Erythroblast (primary cell): ENCODE measurements around the gene NKIRAS2.

Experiments
- GATA1 ChIP-seq: IDR thresholded peaks from 2 replicates; pipeline ENCODE4 v1.6.1; 2011; ENCODE audit warnings: low read depth, mild to moderate bottlenecking, control low read depth, low read length, moderate library complexity
- POLR2A ChIP-seq: IDR thresholded peaks from 2 replicates; pipeline ENCODE4 v1.6.1; 2011; ENCODE audit warnings: mild to moderate bottlenecking, low read length

- TF ChIP-seq POLR2A: no peak
- no peak for TF ChIP-seq GATA1
These were observed 43.6 kb upstream of the NKIRAS2 start for GRCh38 chr17:41976142-41976768.
